ENCODE data around the gene RIMKLA.

Gene RIMKLA

GRCh38 chr1:42462828-42463763 is 82.5 kb downstream of the RIMKLA start, which contains the start of gene CCDC30:
TSS of gene CCDC30 (plus strand) at chr1:42463286. CDS start at chr1:42480552, 17,266 bp downstream.
- Mint-ChIP-seq H3K27me3 (no peaks in the 10 kb centered on the region), H3K36me3 (ENCODE audit: low read depth) (peaks cover 27% of the 10 kb centered on the region), H3K4me1 (peaks cover 35% of the 10 kb centered on the region), H3K9me3 (no peaks in the 10 kb centered on the region), H3K4me3 (peak within 1 kb of the TSS; percentile 81), H3K27ac (peak within 1 kb of the TSS; percentile 76)
- peak; percentile 92 for DNase-seq
- ATAC-seq: peak; percentile 100

GRCh38 chr1:42463921-42464320 is 83.3 kb downstream of the RIMKLA start:
- ATAC-seq (no peak), DNase-seq (no peak)
- Mint-ChIP-seq H3K9me3 (no peaks in the 10 kb centered on the region), H3K36me3 (ENCODE audit: low read depth) (peaks cover 21% of the 10 kb centered on the region), H3K4me1 (peaks cover 27% of the 10 kb centered on the region), H3K4me3 (peak overlapping the region; percentile 81), H3K27ac (no peak overlapping the region), H3K27me3 (peaks cover 2% of the 10 kb centered on the region)

GRCh38 chr1:42466030-42466429 is 85.4 kb downstream of the RIMKLA start:
- no peak for ATAC-seq
- Mint-ChIP-seq H3K36me3 (ENCODE audit: low read depth) (peaks cover 4% of the 10 kb centered on the region), H3K27ac (no peak overlapping the region), H3K27me3 (peaks cover 2% of the 10 kb centered on the region), H3K4me3 (no peak overlapping the region), H3K9me3 (no peaks in the 10 kb centered on the region), H3K4me1 (peaks cover 19% of the 10 kb centered on the region)
- DNase-seq: no peak

DNA sequence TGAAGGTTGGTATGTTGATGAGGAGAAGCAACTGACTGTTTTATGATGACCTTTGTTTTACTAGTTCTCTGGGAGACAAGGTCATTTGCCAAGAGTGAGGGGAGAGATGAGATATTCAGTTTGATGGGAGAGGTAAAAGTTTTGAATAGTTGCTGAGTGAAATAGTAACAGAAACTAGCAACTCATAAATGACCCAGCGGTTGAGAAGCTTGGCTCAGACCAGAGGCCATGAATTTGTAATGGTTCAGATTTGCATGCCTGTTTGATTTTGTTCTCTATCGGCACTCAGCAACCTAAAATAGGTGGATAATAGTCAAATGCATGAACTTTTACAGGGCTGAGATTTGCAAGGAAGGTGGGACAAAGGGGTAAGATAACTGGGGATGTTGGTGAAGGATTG is 89.1 kb downstream of the RIMKLA start:
- H3K36me3 Mint-ChIP-seq (ENCODE audit: low read depth): peaks cover 3% of the 10 kb centered on the region
- DNase-seq: no peak
- no peak for ATAC-seq
- no peak overlapping the region for H3K27ac Mint-ChIP-seq
- H3K4me1 Mint-ChIP-seq: peaks cover under 1% of the 10 kb centered on the region
- no peaks in the 10 kb centered on the region for H3K9me3 Mint-ChIP-seq
- H3K27me3 Mint-ChIP-seq: peaks cover 2% of the 10 kb centered on the region
- H3K4me3 Mint-ChIP-seq: no peak overlapping the region
